Erythroblast (primary cell): ENCODE data around the gene DNAJB1.
A peak's percentile ranks its signal among the peaks of the same experiment; 100 is the strongest.

ENCODE experiments used
- GATA1 ChIP-seq: IDR thresholded peaks from 2 replicates; pipeline ENCODE4 v1.6.1; 2011; ENCODE audit warnings: low read depth, mild to moderate bottlenecking, control low read depth, low read length, moderate library complexity
- POLR2A ChIP-seq: IDR thresholded peaks from 2 replicates; pipeline ENCODE4 v1.6.1; 2011; ENCODE audit warnings: mild to moderate bottlenecking, low read length

- TF ChIP-seq POLR2A (peak; percentile 97), GATA1 (no peak)
These were observed 11.2 kb upstream of the DNAJB1 start, which contains the start of gene TECR for GRCh38 chr19:14529254-14530004.
